Left cardiac atrium (tissue), 4 donors: ENCODE results near the gene RBM47. TPM values are rescaled to one million over a fixed set of nuclear protein-coding genes. Genes with fewer than 3 reads are reported as not detected.

Source experiments
- ATAC-seq, 2 donors: fragments of 200-7000 bp; cut with Tn5 transposase; one replicate each; pipeline ENCODE4 v1.9.1; 2020; ENCODE audit warnings: mild to moderate bottlenecking in 2 of 2, moderate library complexity in 2 of 2
- DNase-seq: peaks from one replicate; pipeline ENCODE4 v3.0.0-alpha.2; 2020
- intact Hi-C, 2 donors: fragments of 100-400 bp; cut with DNase I; formaldehyde crosslinking; loops; one replicate each; pipeline versions ENCODE4 v1.14.1 to v1.15.1; 2022 to 2023
- total RNA-seq, 2 donors: library from RNA; stranded (reverse); fragmentation: NEBNext Ultra II Directional; extraction: Animal tissue kit (Norgen Biotek cat#: 25700); gene quantifications; one replicate each; pipeline ENCODE4 v1.2.1, GENCODE V29; 2021
- donor health status: DM: no; HTN: yes; CAD: no.
- donor health status: DM: no; HTN: yes; CAD: no; lungs with severe emphysema.
- donor health status: DM: yes; HTN: yes; CAD: no.
- donor health status: Dilated cardiomyopathy.

RBM47 gene
- total RNA-seq, 2 donors from 2014 or later: 9.6 to 10.8 TPM

GRCh38 chr4:40627540-40627939 is 2.1 kb downstream of the RBM47 start:
- no peak for DNase-seq
- ATAC-seq: no peak
- intact Hi-C loops: no loop called here

DNA sequence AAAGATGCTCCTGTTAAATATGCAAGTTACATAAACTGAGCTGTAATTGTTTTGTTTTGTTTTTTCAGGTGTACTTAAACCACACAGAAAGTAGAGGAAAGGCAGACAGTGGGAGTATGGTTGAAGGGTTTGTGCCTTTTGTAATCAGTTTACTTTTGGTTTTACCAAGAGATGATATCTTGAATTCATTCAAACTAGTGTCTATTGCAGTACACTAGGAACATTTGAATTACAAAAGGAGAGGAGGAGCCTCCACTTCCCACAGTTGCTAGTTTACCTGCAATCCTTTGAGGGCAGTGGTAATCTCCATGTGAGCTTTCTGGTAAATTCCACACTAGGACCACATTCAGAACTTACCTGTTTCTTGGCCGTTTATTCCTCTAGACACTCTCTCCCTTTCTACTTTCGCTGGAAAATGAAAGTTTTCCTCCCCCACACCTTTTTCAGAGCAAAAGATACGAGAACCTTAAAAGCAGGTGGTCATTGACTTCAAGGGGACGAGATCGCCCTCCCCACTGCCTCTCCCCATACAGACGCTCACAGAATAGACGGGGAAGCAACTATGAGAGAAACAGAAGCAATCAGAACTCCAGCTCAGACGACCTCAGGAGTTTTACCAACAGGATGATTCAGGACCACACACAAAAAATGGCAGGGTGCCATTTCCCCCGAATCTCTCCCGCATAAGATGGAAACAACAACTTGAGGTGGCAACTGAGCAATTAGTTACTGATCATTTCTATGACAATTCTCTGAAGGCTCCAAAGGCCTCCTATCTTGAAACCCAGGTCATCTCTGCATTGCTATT is 3.3 kb downstream of the RBM47 start:
- intact Hi-C loops: no loop called here
- ATAC-seq (no peak), DNase-seq (peak; percentile 25)

DNA sequence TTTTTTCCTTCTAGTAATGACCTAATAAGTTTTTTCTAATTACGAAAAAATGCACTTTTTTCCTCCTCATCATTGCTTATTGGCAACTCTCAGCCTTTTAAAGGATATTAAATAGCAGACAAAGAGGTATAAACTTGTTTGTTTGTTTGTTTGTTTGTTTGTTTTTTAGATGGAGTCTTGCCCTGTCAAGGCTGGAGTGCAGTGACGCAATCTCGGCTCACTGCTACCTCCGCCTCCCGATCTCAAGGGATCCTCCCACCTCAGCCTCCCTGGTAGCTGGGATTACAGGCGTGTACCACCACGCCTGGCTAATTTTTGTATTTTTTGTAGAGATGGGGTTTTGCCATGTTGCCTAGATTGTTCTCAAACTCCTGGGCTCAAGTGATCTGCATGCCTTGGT is 6.0 kb downstream of the RBM47 start:
- intact Hi-C loops: no loop called here
- ATAC-seq: no peak

GRCh38 chr4:40622913-40623312 is 6.8 kb downstream of the RBM47 start:
- DNase-seq (no peak), ATAC-seq (no peak)
- intact Hi-C loops: no loop called here

More for the DNA sequence above, 6.0 kb downstream of the RBM47 start:
- no peak for DNase-seq

- intact Hi-C loops: no loop called here
- ATAC-seq (peak; percentile 73 to 92), DNase-seq (peak; percentile 76)
Observed at GRCh38 chr4:40621592-40622512, 7.8 kb downstream of the RBM47 start.

DNA sequence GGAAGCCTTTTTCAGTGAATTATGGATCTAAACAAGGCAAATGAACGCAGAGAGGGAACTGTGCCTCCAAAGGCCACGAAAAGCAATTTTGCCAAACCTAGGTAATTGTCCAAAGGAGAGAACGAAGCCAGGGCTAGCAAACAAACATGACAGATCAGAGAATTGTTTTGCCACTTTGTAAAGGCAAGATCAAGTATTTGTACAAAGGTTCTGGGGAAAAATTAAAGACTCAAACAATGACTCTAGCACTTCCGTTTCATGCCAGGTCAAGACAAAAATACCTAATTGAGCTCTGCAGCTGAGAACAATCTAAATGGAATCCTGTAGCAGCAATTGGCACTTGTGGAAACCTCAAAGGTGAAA is 8.5 kb downstream of the RBM47 start:
- ATAC-seq (no peak), DNase-seq (no peak)
- intact Hi-C loops: no loop called here

- DNase-seq (no peak), ATAC-seq (no peak)
- intact Hi-C loops: no loop called here
Observed at GRCh38 chr4:40619600-40619999, 10.1 kb downstream of the RBM47 start.

DNA sequence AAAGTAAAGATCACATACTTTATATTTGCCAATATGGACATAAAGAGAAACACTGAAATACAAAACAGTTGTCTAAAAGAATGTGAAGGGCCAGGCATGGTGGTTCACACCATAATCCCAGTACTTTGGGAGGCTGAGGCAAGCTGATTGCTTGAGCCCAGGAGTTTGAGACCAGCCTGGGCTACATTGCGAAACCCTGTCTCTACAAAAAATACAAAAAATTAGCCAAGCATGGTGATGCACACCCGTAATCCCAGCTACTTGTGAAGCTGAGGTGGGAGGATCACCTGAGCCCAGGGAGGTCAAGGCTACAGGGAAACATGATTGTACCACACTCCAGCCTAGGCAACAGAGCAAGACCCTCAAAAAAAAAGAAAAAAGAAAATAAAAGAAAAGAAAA is 11.8 kb downstream of the RBM47 start:
- intact Hi-C loops: no loop called here
- ATAC-seq: no peak
- DNase-seq: no peak

- ATAC-seq: no peak
- intact Hi-C loops: no loop called here
Observed at GRCh38 chr4:40614031-40614430, 15.6 kb downstream of the RBM47 start.

GRCh38 chr4:40613456-40613855 is 16.2 kb downstream of the RBM47 start:
- intact Hi-C loops: no loop called here
- DNase-seq (no peak), ATAC-seq (no peak)

More at GRCh38 chr4:40614031-40614430, 15.6 kb downstream of the RBM47 start:
- no peak for DNase-seq

DNA sequence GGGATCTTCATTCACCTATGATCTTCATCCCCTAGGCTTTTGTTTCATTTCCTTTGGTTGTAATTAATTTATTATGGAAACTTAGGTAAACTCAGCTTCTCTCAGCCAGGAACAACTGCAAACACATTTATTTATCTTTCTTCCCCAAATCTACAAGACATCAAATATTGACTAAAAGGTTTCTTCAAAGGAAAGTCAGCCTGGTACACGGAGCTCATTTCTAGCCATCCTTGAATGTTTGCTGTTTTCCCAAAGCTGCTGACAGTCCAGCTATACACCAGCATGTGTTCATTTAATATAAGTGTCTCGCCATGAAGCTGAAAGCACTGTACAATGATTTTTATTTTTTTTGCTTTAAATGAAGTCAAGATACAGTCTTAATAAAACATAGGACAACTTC is 16.8 kb downstream of the RBM47 start:
- ATAC-seq: no peak
- intact Hi-C loops: no loop called here
- no peak for DNase-seq

DNA sequence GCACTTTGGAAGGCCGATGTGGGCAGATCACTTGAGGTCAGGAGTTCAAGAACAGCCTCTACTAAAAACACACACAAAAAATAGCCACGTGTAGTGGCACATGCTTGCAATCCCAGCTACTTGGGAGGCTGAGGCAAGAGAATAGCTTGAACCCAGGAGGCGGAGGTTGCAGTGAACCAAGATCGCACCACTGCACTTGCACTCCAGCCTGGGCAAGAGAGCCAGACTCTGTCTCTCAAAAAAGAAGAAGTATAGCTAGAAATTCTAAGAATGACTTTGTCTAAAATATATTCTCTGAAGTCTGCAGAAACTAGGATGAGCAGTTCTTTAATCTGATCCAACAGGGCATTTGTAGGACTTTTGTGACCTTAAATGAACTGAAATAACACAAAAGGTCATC is 17.4 kb downstream of the RBM47 start:
- intact Hi-C loops: no loop called here
- ATAC-seq: no peak
- no peak for DNase-seq

DNA sequence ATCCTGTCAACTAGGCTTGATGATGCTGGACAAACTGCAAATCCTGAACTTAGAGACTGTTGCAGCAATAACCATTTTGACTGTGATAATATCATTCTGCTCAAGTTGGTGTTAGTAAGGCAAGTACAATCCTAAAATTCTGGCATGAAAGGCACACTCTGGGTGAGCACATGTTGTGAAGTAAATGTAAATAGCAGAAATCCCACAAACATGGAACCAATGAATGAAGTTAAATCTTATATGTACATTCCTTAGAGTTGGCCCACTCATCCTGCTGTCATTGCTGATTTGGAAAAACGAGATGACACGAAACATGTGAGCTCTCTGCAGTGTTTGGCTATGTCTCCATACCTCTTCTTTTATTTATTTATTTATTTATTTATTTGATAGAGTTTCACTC is 21.0 kb downstream of the RBM47 start:
- intact Hi-C loops: no loop called here
- ATAC-seq (no peak), DNase-seq (no peak)

DNA sequence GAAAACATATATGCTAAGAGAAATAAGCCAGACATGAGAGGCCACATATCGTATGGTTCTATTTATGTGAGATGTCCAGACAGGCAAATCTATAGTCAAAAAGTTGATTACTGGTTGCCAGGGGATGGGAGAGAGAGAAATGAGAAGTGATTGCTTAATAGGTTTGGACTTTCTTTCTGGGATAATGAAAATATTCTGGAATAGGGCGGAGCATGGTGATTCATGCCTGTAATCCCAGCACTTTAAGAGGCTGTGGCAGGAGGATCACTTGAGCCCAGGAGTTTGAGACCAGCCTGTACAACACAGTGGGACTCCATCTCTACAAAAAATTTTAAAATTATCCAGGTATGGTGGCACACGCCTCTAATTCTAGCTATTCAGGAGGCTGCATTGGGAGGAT is 22.4 kb downstream of the RBM47 start:
- no peak for DNase-seq
- ATAC-seq: no peak
- intact Hi-C loops: no loop called here

GRCh38 chr4:40606239-40606767 is 23.4 kb downstream of the RBM47 start:
- intact Hi-C loops: no loop called here
- ATAC-seq: no peak
- DNase-seq: no peak

GRCh38 chr4:40603281-40603680 is 26.4 kb downstream of the RBM47 start:
- DNase-seq: no peak
- intact Hi-C loops: no loop called here
- ATAC-seq: no peak

DNA sequence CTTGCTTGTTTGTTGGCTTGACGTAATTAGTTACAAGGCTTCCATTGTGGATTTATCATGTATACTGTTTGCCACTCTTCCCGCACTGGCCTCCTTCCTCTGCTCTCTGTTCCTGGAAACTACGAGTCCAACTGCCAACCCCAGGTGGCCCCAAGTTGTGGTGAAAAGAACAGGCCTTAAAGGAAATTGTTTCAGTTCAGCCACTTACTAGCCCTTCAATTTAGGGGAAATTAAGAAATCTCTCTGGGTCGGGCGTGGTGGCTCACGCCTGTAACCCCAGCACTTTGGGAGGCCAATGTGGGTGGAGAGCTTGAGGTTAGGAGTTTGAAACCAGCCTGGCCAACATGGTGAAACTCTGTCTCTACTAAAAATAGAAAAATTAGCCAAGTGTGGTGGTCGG is 28.0 kb downstream of the RBM47 start:
- ATAC-seq (peak in 1 of 2 donors; percentile 59), DNase-seq (peak; percentile 20)
- intact Hi-C loops: no loop called here

DNA sequence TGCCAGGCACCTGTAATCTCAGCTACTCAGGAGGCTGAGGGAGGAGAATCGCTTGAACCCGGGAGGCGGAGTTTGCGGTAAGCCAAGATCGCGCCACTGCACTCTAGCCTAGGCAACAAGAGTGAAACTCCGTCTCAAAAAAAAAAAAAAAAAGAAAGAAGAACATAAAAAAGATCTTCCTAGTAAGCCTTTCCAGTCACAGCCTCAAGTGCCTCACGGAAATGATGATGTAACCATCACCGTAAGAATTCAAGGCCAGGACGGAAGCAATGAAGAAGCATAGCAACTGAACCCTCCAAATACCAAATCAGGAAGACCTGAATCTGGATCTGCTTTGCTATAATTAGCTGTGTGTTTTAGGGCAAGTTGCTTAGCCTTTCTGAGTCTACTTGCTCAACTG is 28.8 kb downstream of the RBM47 start:
- DNase-seq (peak; percentile 21), ATAC-seq (peak in 1 of 2 donors; percentile 59)
- intact Hi-C loops: no loop called here

GRCh38 chr4:40599431-40599830 is 30.2 kb downstream of the RBM47 start:
- no peak for DNase-seq
- no peak for ATAC-seq
- intact Hi-C loops: no loop called here

GRCh38 chr4:40596522-40596921 is 33.1 kb downstream of the RBM47 start:
- intact Hi-C loops: no loop called here
- DNase-seq (no peak), ATAC-seq (no peak)
